HEK293 (cell line): ENCODE results near the gene FBXW10.
"Not testable (repeated sequence)": the region's sequence is repeated elsewhere in the genome, so short reads cannot be mapped to it uniquely, and the experiment has no call there.

Source experiments
- RBAK ChIP-seq: fragments of 450-650 bp; formaldehyde crosslinking; IDR thresholded peaks from 2 replicates; pipeline ENCODE4 v1.5.1; 2016; ENCODE audit warnings: missing biosample characterization, missing genetic modification characterization
- ZNF274 ChIP-seq, 2 experiments: fragments of 200-500 bp in 1 of 2; fragments of 450-650 bp in 1 of 2; sonication (Bioruptor generic) in 1 of 2; formaldehyde crosslinking in 1 of 2; IDR thresholded peaks; 2 replicates each; pipeline versions ENCODE4 v1.5.1 to v1.6.1; 2014 to 2016; ENCODE audit warnings: borderline replicate concordance in 1 of 2, inconsistent platforms in 1 of 2, low read length in 1 of 2, missing biosample characterization in 1 of 2, missing genetic modification characterization in 1 of 2
- ZNF302 ChIP-seq: fragments of 450-650 bp; formaldehyde crosslinking; IDR thresholded peaks from 2 replicates; pipeline ENCODE4 v1.5.1; 2016; ENCODE audit warnings: missing biosample characterization, missing genetic modification characterization, low read depth
- ZNF629 ChIP-seq: fragments of 450-650 bp; formaldehyde crosslinking; IDR thresholded peaks from 2 replicates; pipeline ENCODE4 v1.5.1; 2017; ENCODE audit warnings: missing biosample characterization, missing genetic modification characterization
- TF ChIP-seq, protein P1 (sequence below): fragments of 450-650 bp; formaldehyde crosslinking; IDR thresholded peaks from 2 replicates; pipeline ENCODE4 v1.5.1; 2016; ENCODE audit warnings: missing biosample characterization, missing genetic modification characterization
- TF ChIP-seq, protein P2 (sequence below): fragments of 450-650 bp; formaldehyde crosslinking; IDR thresholded peaks from 2 replicates; pipeline ENCODE4 v1.5.1; 2016; ENCODE audit warnings: missing biosample characterization, missing genetic modification characterization

DNA sequence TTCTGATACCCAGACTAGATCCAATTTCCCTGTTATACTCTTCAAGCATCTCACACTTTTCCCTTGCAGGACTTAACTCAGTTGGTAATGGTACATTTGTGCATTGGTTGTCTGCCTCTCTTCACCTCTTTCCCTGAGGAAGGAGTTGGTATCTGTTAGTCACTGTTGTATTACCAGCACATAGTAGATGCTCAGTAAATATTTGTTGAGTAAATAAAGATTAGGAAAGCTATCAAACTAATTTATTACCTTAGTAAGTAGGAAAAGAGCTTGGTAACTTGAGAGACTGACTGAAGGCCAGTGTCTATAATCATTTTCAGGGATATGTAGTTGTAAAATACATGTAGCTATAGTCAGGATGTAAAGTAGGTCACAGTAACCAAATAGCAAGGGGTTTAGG, 53.0 kb downstream of the FBXW10 start:
- TF ChIP-seq RBAK; ZNF274 (IDR thresholded peaks at IDR 0.05; ENCODE audit: low read length); ZNF274 (tag by site-specific recombination; IDR thresholded peaks at IDR 0.05; ENCODE audit: borderline replicate concordance); ZNF629 (tag by site-specific recombination); ZNF302: not testable (repeated sequence)
- TF ChIP-seq, protein P1, sequence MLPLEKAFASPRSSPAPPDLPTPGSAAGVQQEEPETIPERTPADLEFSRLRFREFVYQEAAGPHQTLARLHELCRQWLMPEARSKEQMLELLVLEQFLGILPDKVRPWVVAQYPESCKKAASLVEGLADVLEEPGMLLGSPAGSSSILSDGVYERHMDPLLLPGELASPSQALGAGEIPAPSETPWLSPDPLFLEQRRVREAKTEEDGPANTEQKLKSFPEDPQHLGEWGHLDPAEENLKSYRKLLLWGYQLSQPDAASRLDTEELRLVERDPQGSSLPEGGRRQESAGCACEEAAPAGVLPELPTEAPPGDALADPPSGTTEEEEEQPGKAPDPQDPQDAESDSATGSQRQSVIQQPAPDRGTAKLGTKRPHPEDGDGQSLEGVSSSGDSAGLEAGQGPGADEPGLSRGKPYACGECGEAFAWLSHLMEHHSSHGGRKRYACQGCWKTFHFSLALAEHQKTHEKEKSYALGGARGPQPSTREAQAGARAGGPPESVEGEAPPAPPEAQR (tag by site-specific recombination): not testable (repeated sequence)
- TF ChIP-seq, protein P2, sequence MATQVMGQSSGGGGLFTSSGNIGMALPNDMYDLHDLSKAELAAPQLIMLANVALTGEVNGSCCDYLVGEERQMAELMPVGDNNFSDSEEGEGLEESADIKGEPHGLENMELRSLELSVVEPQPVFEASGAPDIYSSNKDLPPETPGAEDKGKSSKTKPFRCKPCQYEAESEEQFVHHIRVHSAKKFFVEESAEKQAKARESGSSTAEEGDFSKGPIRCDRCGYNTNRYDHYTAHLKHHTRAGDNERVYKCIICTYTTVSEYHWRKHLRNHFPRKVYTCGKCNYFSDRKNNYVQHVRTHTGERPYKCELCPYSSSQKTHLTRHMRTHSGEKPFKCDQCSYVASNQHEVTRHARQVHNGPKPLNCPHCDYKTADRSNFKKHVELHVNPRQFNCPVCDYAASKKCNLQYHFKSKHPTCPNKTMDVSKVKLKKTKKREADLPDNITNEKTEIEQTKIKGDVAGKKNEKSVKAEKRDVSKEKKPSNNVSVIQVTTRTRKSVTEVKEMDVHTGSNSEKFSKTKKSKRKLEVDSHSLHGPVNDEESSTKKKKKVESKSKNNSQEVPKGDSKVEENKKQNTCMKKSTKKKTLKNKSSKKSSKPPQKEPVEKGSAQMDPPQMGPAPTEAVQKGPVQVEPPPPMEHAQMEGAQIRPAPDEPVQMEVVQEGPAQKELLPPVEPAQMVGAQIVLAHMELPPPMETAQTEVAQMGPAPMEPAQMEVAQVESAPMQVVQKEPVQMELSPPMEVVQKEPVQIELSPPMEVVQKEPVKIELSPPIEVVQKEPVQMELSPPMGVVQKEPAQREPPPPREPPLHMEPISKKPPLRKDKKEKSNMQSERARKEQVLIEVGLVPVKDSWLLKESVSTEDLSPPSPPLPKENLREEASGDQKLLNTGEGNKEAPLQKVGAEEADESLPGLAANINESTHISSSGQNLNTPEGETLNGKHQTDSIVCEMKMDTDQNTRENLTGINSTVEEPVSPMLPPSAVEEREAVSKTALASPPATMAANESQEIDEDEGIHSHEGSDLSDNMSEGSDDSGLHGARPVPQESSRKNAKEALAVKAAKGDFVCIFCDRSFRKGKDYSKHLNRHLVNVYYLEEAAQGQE (tag by site-specific recombination): not testable (repeated sequence)
